SU-DHL-6 (cell line): ENCODE data around the gene SEC23A.

ENCODE experiments used
- H2AFZ ChIP-seq: fragments of 200-600 bp; sonication (generic); 2 replicates; pipeline ENCODE4 v1.6.1; 2014; ENCODE audit warnings: low read depth, mild to moderate bottlenecking, moderate library complexity, mixed read lengths, antibody characterized with exemption, low read length; ENCODE audit not compliant: severe bottlenecking
- H3F3A ChIP-seq: fragments of 200-600 bp; shearing (Covaris generic); 2 replicates; pipeline ENCODE4 v1.6.0; 2016; ENCODE audit warnings: antibody characterized with exemption, mild to moderate bottlenecking; ENCODE audit not compliant: insufficient read depth
- H3K27ac ChIP-seq: fragments of 200-600 bp; sonication (generic); 2 replicates; pipeline ENCODE4 v1.5.1; 2016; ENCODE audit warnings: low read depth, mild to moderate bottlenecking, low read length, moderate library complexity, mixed read lengths
- H3K27me3 ChIP-seq: fragments of 200-600 bp; sonication (generic), shearing (Covaris generic); 2 replicates; pipeline ENCODE4 v1.6.0; 2014; ENCODE audit warnings: mild to moderate bottlenecking, low read length
- H3K36me3 ChIP-seq: fragments of 200-600 bp; sonication (generic); 2 replicates; pipeline ENCODE4 v1.6.1; 2014; ENCODE audit warnings: mild to moderate bottlenecking, low read length, mixed read lengths
- H3K4me2 ChIP-seq: fragments of 300-600, 200-600 bp; shearing (Covaris generic), sonication (generic); 2 replicates; pipeline ENCODE4 v1.6.0; 2014; ENCODE audit warnings: low read length, low read depth, mild to moderate bottlenecking; ENCODE audit not compliant: poor library complexity, severe bottlenecking
- H3K4me3 ChIP-seq: fragments of 200-600 bp; sonication (generic); 2 replicates; pipeline ENCODE4 v1.5.1; 2014; ENCODE audit warnings: antibody characterized with exemption, low read length, mild to moderate bottlenecking, mixed read lengths; ENCODE audit not compliant: insufficient read depth, poor library complexity, severe bottlenecking
- H3K79me2 ChIP-seq: fragments of 200-600 bp; sonication (generic); 2 replicates; pipeline ENCODE4 v1.6.1; 2014; ENCODE audit warnings: mild to moderate bottlenecking, low read length, moderate library complexity; ENCODE audit not compliant: insufficient read depth
- H3K9ac ChIP-seq: fragments of 200-600 bp; sonication (generic); 2 replicates; pipeline ENCODE4 v1.7.0; 2014; ENCODE audit warnings: mild to moderate bottlenecking, low read length
- H3K9me2 ChIP-seq: fragments of 200-600 bp; sonication (generic); replicated peaks from 2 replicates; pipeline ENCODE4 v1.6.1; 2014; ENCODE audit warnings: low read length; ENCODE audit not compliant: insufficient read depth
- H3K9me3 ChIP-seq: fragments of 200-600 bp; sonication (generic); 2 replicates; pipeline ENCODE4 v1.6.1; 2014; ENCODE audit warnings: low read length, mixed read lengths; ENCODE audit not compliant: insufficient read depth
- H4K20me1 ChIP-seq: fragments of 200-600 bp; sonication (generic); 2 replicates; pipeline ENCODE4 v1.6.1; 2014; ENCODE audit warnings: low read depth, mild to moderate bottlenecking, antibody characterized with exemption, low read length, moderate library complexity, mixed read lengths
- CTCF ChIP-seq: fragments of 200-600 bp; sonication (generic); IDR thresholded peaks from one replicate; pipeline ENCODE4 v1.5.1; 2017; ENCODE audit warnings: antibody characterized with exemption, mild to moderate bottlenecking, low read length, moderate library complexity; ENCODE audit not compliant: insufficient read depth, poor library complexity, severe bottlenecking
- EZH2phosphoT487 ChIP-seq: fragments of 200-600 bp; sonication (generic), shearing (Covaris generic); conservative IDR thresholded peaks from 2 replicates; pipeline ENCODE4 v1.6.1; 2018; ENCODE audit warnings: mild to moderate bottlenecking, antibody characterized with exemption, low read length, moderate library complexity, mixed read lengths

Gene SEC23A

GRCh38 chr14:39114073-39114838, 11.2 kb upstream of the SEC23A start, which contains the start of gene GEMIN2:
GEMIN2 (plus strand) TSS chr14:39114323; CDS start chr14:39114339, 16 bp downstream.
- TF ChIP-seq EZH2phosphoT487 (no peak), CTCF (no peak)
- Histone ChIP-seq H3F3A (peaks cover 39% of the 10 kb centered on the region), H3K27me3 (no peaks in the 10 kb centered on the region), H3K9me2 (no peaks in the 10 kb centered on the region), H3K4me3 (peak within 1 kb of the TSS; percentile 82), H3K9ac (peak within 1 kb of the TSS; percentile 88), H3K4me2 (peak within 1 kb of the TSS; percentile 85), H4K20me1 (no peaks in the 10 kb centered on the region), H3K27ac (peak within 1 kb of the TSS; percentile 84), H3K9me3 (no peaks in the 10 kb centered on the region), H3K36me3 (peaks cover 5% of the 10 kb centered on the region; the same call in 1 of the 2 replicates), H2AFZ (peak within 1 kb of the TSS; percentile 76), H3K79me2 (peaks cover 25% of the 10 kb centered on the region)

- H3K27ac ChIP-seq: peak overlapping the region; percentile 84
Observed at GRCh38 chr14:39113685-39114072, 10.6 kb upstream of the SEC23A start.

GRCh38 chr14:39109893-39110715, 7.1 kb upstream of the SEC23A start:
- Histone ChIP-seq H3K79me2 (peaks cover 9% of the 10 kb centered on the region), H2AFZ (peak overlapping the region; percentile 63), H3K9me2 (no peaks in the 10 kb centered on the region), H3K9me3 (no peaks in the 10 kb centered on the region), H3K27ac (peak overlapping the region; percentile 88), H3K4me3 (peak overlapping the region; percentile 48), H3K4me2 (peak overlapping the region; percentile 79), H3K36me3 (no peaks in the 10 kb centered on the region), H3K9ac (peak overlapping the region; percentile 62), H3K27me3 (no peaks in the 10 kb centered on the region), H3F3A (peaks cover 51% of the 10 kb centered on the region), H4K20me1 (no peaks in the 10 kb centered on the region)
- TF ChIP-seq CTCF: no peak
- no peak for TF ChIP-seq EZH2phosphoT487

More at GRCh38 chr14:39113685-39114072, 10.6 kb upstream of the SEC23A start:
- Histone ChIP-seq H3K79me2 (peaks cover 25% of the 10 kb centered on the region), H3K4me3 (peak overlapping the region; percentile 82), H2AFZ (peak overlapping the region; percentile 76), H3F3A (peaks cover 45% of the 10 kb centered on the region), H3K4me2 (peak overlapping the region; percentile 85), H3K9me3 (no peaks in the 10 kb centered on the region), H4K20me1 (no peaks in the 10 kb centered on the region), H3K9me2 (no peaks in the 10 kb centered on the region), H3K9ac (peak overlapping the region; percentile 88), H3K36me3 (no peaks in the 10 kb centered on the region; the same call in 1 of the 2 replicates), H3K27me3 (no peaks in the 10 kb centered on the region)
- no peak for TF ChIP-seq CTCF
- TF ChIP-seq EZH2phosphoT487: no peak
